Uterus (tissue), 4 donors: ENCODE data around the gene USP46. TPM values are rescaled to one million over a fixed set of nuclear protein-coding genes. Genes with fewer than 3 reads are reported as not detected.

Source experiments
- DNase-seq, 2 donors: peaks; one replicate each; pipeline ENCODE4 v3.0.0-alpha.2; 2019 to 2020
- H3K27ac ChIP-seq, 2 donors: fragments of 200-600 bp; sonication (generic); 1 replicate in 1 of 2; 2 replicates in 1 of 2; pipeline ENCODE4 v1.5.1; 2016 to 2018
- H3K27me3 ChIP-seq, 2 donors: fragments of 200-600 bp; sonication (generic); one replicate each; pipeline ENCODE4 v1.5.1; 2018 to 2019; ENCODE audit warnings: control low read depth in 1 of 2
- H3K36me3 ChIP-seq, 2 donors: fragments of 200-600 bp; sonication (generic); one replicate each; pipeline ENCODE4 v1.5.1; 2019; ENCODE audit warnings: control low read depth in 1 of 2
- H3K4me1 ChIP-seq, 2 donors: fragments of 200-600 bp; sonication (generic); one replicate each; pipeline ENCODE4 v1.5.1; 2018 to 2019; ENCODE audit warnings: control low read depth in 1 of 2
- H3K4me3 ChIP-seq, 2 donors: fragments of 200-600 bp; sonication (generic); 1 replicate in 1 of 2; 2 replicates in 1 of 2; pipeline ENCODE4 v1.5.1; 2018 to 2019; ENCODE audit warnings: mild to moderate bottlenecking in 1 of 2
- H3K9me3 ChIP-seq, 2 donors: fragments of 200-600 bp; sonication (generic); one replicate each; pipeline ENCODE4 v1.5.1; 2019; ENCODE audit warnings: control low read depth in 1 of 2
- CTCF ChIP-seq, 4 experiments: fragments of 200-600 bp in 2 of 4; fragments of 450-650 bp in 2 of 4; sonication (generic) in 2 of 4; IDR thresholded peaks; one replicate each; pipeline ENCODE4 v1.5.1; 2016 to 2019; ENCODE audit warnings: antibody characterized with exemption in 4 of 4, mild to moderate bottlenecking in 2 of 4, moderate library complexity in 1 of 4
- POLR2A ChIP-seq, 2 donors: fragments of 450-650 bp; IDR thresholded peaks; one replicate each; pipeline ENCODE4 v1.6.1; 2016; ENCODE audit warnings: antibody characterized with exemption in 2 of 2, mild to moderate bottlenecking in 1 of 2, moderate library complexity in 1 of 2
- intact Hi-C: fragments of 100-400 bp; cut with DNase I; formaldehyde crosslinking; loops from one replicate; pipeline ENCODE4 v1.15.1; 2023; ENCODE audit warnings: low total_unique reads
- total RNA-seq, 4 donors: library from RNA; depleted of rRNA in 3 of 4; stranded (reverse); fragments of >200 nt in 3 of 4; gene quantifications; one replicate each; pipeline versions ENCODE4 v1.1.0 to v1.2.4, GENCODE V29; 2014 to 2023
- donor health status: DM: yes; HTN: yes; CAD: no.

Gene USP46
- total RNA-seq, 4 donors from 2014 or later = 0.51 to 33.5 (median 16.5) TPM

- TF ChIP-seq CTCF (IDR thresholded peaks at IDR 0.05) (no peak), POLR2A (IDR thresholded peaks at IDR 0.05) (no peak)
- Histone ChIP-seq H3K27me3 (no peaks in the 10 kb centered on the region), H3K9me3 (no peaks in the 10 kb centered on the region), H3K27ac (peak overlapping the region; percentile 95 to 96), H3K4me3 (peak overlapping the region; percentile 76 to 89), H3K4me1 (peaks cover 0 to 13% of the 10 kb centered on the region in 2 donors), H3K36me3 (no peaks in the 10 kb centered on the region)
- DNase-seq = peak in 1 of 2 donors; percentile 21
- intact Hi-C loops = no loop called here
Measured at GRCh38 chr4:52657618-52658501, 1.2 kb downstream of the USP46 start.

- intact Hi-C loops = no loop called here
- DNase-seq = peak in 1 of 2 donors; percentile 15
- Histone ChIP-seq H3K9me3 (no peaks in the 10 kb centered on the region), H3K36me3 (no peaks in the 10 kb centered on the region), H3K4me3 (no peak overlapping the region), H3K4me1 (peaks cover 0 to 13% of the 10 kb centered on the region in 2 donors), H3K27ac (peak overlapping the region; percentile 95 to 96), H3K27me3 (no peaks in the 10 kb centered on the region)
- no peak for TF ChIP-seq POLR2A (IDR thresholded peaks at IDR 0.05)
- TF ChIP-seq CTCF (IDR thresholded peaks at IDR 0.05) = no peak
Measured at GRCh38 chr4:52657292-52657617, 1.8 kb downstream of the USP46 start.

- intact Hi-C loops = no loop called here
- H3K27me3 ChIP-seq = no peaks in the 10 kb centered on the region
- TF ChIP-seq POLR2A (IDR thresholded peaks at IDR 0.05) = no peak
- TF ChIP-seq CTCF (IDR thresholded peaks at IDR 0.05) = no peak
- no peaks in the 10 kb centered on the region for H3K36me3 ChIP-seq
- H3K9me3 ChIP-seq = no peaks in the 10 kb centered on the region
- H3K4me3 ChIP-seq = no peak overlapping the region
- peaks cover 0 to 13% of the 10 kb centered on the region in 2 donors for H3K4me1 ChIP-seq
- DNase-seq = no peak
- H3K27ac ChIP-seq = no peak overlapping the region
Measured at GRCh38 chr4:52655506-52655905, 3.6 kb downstream of the USP46 start.

GRCh38 chr4:52651996-52652672 is 7.0 kb downstream of the USP46 start:
- H3K4me3 ChIP-seq = no peak overlapping the region
- no peaks in the 10 kb centered on the region for H3K27me3 ChIP-seq
- H3K27ac ChIP-seq = no peak overlapping the region
- intact Hi-C loops = no loop called here
- H3K4me1 ChIP-seq = peaks cover 0 to under 1% of the 10 kb centered on the region in 2 donors
- TF ChIP-seq POLR2A (IDR thresholded peaks at IDR 0.05) = no peak
- TF ChIP-seq CTCF (IDR thresholded peaks at IDR 0.05) = no peak
- DNase-seq = no peak
- H3K36me3 ChIP-seq = no peaks in the 10 kb centered on the region
- no peaks in the 10 kb centered on the region for H3K9me3 ChIP-seq

GRCh38 chr4:52648836-52649235 is 10.3 kb downstream of the USP46 start:
- Histone ChIP-seq H3K36me3 (no peaks in the 10 kb centered on the region), H3K4me1 (no peaks in the 10 kb centered on the region), H3K27me3 (no peaks in the 10 kb centered on the region), H3K27ac (no peak overlapping the region), H3K4me3 (no peak overlapping the region), H3K9me3 (no peaks in the 10 kb centered on the region)
- intact Hi-C loops = no loop called here
- no peak for TF ChIP-seq POLR2A (IDR thresholded peaks at IDR 0.05)
- TF ChIP-seq CTCF (IDR thresholded peaks at IDR 0.05) = no peak
- no peak for DNase-seq
